ENCODE data around the gene XRN2.

XRN2 gene

GRCh38 chr20:21430020-21430419 is 126.9 kb downstream of the XRN2 start:
- DNase-seq (ENCODE audit: low spot score) = no peak

DNA sequence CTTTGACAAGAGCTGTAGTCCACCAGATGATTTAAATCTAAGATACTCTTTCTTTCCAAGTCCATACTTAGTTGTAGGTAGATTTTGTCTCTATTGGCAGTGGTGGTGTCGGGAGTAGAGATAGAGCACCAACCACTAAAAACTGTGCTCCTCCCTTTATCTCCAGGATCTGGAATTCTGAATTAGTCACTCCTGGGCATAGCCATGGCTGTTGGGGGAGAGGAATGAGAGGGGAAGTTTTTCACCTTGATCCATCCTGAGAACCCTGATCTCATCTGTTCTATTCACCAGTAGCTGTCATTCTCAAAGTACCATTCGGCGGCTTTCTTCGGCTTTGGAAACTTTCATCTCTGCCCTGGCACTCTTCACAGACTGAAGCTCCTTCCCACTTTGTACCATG is 129.8 kb downstream of the XRN2 start:
- DNase-seq (ENCODE audit: low spot score) = no peak

- DNase-seq (ENCODE audit: low spot score) = no peak
Measured at GRCh38 chr20:21433329-21433890, 130.3 kb downstream of the XRN2 start.

DNA sequence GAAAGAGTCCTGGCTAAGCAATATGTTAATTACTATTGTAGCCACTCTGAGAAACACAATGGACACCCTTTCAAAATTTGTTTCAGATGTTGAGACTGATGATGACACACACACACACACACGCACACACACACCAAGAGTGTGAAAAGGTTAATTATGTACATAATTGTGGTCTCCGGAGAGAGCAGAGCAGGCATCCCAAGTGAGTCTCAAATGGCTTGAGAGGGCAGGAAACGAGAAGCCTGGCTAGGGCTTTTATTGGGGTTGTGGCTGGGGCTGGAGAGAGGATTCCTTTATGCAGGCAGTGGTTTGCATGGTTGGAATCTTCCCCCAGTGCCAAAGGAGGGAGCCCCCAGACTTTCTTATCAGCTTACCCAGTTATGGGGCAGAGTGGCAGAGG is 132.4 kb downstream of the XRN2 start:
- DNase-seq (ENCODE audit: low spot score) = no peak

GRCh38 chr20:21436205-21436604 is 133.1 kb downstream of the XRN2 start:
- DNase-seq (ENCODE audit: low spot score) = no peak

DNA sequence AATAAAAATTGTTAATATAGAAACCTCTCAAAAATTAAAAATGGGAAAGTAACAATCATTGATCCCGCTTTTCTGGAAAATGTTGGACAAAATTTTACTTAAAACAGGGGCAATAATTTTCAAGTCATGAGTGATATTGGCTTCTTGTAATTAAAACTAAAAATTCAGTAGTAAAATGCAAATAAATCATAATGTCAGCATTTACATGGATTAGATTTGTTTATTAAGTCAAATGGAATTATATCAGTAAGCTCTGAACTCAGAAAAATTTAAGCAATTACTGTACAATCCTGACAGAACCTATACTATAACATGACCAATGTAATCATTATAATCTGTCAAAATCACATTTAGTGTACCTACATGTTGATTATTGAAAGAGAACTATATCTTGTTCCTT is 134.1 kb downstream of the XRN2 start:
- no peak for DNase-seq (ENCODE audit: low spot score)

GRCh38 chr20:21437816-21438215 is 134.7 kb downstream of the XRN2 start:
- DNase-seq (ENCODE audit: low spot score) = no peak
